C4-2B (cell line): Measurements from ENCODE around the gene CDK14.
"Not testable (repeated sequence)": the region's sequence is repeated elsewhere in the genome, so short reads cannot be mapped to it uniquely, and the experiment has no call there.

Experiments used
- H3K27ac ChIP-seq: fragments of 450-650 bp; 2 replicates; pipeline ENCODE4 v1.5.1; 2017
- ZFX ChIP-seq: fragments of 450-650 bp; IDR thresholded peaks from 2 replicates; pipeline ENCODE4 v1.6.1; 2017
- TF ChIP-seq, protein P1 (sequence below): fragments of 450-650 bp; conservative IDR thresholded peaks from 2 replicates; pipeline ENCODE4 v1.5.1; 2017; ENCODE audit warnings: mild to moderate bottlenecking

Gene CDK14

GRCh38 chr7:90726120-90726519 is 130.0 kb downstream of the CDK14 start:
- no peak for TF ChIP-seq ZFX
- H3K27ac ChIP-seq: peak overlapping the region; percentile 37; the same call in 1 of the 2 replicates

DNA sequence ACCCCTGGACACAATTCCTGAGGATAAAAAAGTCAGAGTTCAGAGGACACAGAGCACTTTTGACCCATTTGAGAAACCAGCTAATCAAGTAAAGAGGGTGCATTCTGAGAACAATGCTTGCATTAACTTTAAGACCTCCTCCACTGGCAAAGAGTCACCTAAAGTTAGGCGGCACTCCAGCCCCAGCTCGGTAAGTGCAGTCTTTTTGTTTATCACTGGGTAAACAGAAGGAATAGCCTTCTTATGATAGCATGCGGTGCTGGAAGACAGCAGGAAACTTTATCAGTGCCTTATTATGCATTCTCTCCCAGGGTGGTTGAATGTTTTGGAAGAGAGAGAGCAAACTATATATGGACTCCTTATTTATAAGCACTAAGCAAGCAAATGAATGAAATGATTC is 130.5 kb downstream of the CDK14 start:
- TF ChIP-seq, protein P1, sequence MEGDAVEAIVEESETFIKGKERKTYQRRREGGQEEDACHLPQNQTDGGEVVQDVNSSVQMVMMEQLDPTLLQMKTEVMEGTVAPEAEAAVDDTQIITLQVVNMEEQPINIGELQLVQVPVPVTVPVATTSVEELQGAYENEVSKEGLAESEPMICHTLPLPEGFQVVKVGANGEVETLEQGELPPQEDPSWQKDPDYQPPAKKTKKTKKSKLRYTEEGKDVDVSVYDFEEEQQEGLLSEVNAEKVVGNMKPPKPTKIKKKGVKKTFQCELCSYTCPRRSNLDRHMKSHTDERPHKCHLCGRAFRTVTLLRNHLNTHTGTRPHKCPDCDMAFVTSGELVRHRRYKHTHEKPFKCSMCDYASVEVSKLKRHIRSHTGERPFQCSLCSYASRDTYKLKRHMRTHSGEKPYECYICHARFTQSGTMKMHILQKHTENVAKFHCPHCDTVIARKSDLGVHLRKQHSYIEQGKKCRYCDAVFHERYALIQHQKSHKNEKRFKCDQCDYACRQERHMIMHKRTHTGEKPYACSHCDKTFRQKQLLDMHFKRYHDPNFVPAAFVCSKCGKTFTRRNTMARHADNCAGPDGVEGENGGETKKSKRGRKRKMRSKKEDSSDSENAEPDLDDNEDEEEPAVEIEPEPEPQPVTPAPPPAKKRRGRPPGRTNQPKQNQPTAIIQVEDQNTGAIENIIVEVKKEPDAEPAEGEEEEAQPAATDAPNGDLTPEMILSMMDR: no peak
- TF ChIP-seq ZFX: no peak
- H3K27ac ChIP-seq: peak overlapping the region; percentile 37; the same call in 1 of the 2 replicates

DNA sequence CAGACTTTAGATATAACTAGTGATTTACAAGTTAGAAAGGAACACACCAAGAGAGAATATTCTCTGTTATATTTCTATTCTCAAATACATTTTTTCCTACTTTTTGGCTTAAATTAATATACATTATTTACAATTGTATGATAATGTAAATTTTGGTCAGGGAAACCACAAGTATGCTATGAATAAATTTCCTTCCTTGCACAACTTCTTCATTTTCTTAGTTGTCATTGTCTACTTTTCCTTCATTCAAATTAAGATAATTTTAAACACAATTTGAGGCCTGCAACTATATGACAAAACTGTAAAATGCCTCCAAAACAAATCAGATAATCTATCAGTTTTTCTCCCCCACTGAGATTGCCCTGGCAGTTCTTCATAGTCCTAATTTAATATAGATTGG is 131.3 kb downstream of the CDK14 start:
- H3K27ac ChIP-seq: no peak overlapping the region
- TF ChIP-seq, protein P1: no peak
- no peak for TF ChIP-seq ZFX

- TF ChIP-seq, protein P1: no peak
- TF ChIP-seq ZFX: no peak
- H3K27ac ChIP-seq: no peak overlapping the region
Measured at GRCh38 chr7:90728568-90728967, 132.4 kb downstream of the CDK14 start.

DNA sequence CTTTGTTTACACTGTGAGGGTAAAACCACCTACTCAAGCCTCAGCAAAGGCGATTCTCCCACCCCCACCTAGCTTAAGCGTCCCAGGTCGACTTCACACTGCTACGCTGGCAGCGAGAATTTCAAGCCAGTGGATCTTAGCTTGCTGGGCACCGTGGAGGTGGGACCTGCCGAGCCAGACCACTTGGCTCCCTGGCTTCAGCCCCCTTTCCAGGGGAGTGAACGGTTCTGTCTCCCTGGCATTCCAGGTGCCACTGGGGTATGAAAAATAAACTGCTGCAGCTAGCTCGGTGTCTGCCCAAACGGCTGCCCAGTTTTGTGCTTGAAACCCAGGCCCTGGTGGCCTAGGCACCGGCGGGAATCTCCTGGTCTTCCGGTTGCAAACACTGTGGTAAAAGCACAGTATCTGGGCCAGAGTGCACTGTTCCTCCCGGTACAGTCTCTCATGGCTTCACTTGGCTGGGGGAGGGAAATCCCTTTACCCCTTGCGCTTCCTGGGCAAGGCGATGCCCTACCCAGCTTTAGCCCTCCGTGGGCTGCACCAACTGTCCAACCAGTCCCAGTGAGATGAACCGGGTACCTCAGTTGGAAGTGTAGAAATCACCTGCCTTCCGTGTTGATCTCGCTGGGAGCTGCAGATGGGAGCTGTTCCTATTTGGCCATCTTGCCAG is 139.6 kb downstream of the CDK14 start:
- H3K27ac ChIP-seq: not testable (repeated sequence)

DNA sequence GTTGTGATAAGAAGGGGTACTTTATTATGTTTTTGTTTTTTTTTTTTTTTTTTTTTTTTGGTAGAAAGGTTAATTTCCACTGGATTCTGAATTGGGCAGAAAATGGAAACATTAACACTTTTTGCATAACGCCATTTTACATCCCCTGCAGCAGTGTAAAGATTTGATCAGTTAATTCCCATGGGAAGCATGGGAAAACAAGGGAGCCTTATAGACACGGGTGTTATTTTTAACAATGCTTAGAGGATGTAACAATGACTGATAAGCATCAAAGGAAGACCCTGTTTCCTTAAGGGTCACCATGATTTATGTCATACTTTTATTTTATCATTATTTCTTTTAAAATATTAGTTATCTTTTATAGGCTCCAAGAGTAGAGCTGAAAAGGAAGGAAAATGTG is 140.2 kb downstream of the CDK14 start:
- no peak for TF ChIP-seq ZFX
- TF ChIP-seq, protein P1: no peak
- H3K27ac ChIP-seq: no peak overlapping the region

- no peak overlapping the region for H3K27ac ChIP-seq
- TF ChIP-seq, protein P1: no peak
- TF ChIP-seq ZFX: no peak
Measured at GRCh38 chr7:90736968-90737939, 141.1 kb downstream of the CDK14 start.

DNA sequence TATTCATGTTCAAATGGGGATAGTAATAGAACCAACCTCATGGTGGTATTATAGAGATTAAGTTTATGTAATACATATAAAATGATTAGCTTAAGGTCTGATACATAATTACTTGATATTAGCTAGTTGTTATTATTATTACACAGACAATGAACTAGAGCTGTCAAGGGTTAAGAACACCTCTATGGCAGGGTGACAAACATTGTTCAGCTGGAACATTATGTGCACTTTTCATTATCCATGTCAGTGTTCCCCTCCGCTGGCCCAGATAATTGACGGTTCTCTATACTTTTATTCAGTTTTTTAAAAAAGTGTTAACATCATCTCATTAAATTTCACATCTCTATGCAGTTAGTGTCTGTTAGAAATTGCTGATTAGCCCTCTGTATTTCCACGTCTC is 142.1 kb downstream of the CDK14 start:
- TF ChIP-seq, protein P1: no peak
- no peak for TF ChIP-seq ZFX
- H3K27ac ChIP-seq: no peak overlapping the region
